ENCODE measurements around the gene SAFB2.

SAFB2 gene

DNA sequence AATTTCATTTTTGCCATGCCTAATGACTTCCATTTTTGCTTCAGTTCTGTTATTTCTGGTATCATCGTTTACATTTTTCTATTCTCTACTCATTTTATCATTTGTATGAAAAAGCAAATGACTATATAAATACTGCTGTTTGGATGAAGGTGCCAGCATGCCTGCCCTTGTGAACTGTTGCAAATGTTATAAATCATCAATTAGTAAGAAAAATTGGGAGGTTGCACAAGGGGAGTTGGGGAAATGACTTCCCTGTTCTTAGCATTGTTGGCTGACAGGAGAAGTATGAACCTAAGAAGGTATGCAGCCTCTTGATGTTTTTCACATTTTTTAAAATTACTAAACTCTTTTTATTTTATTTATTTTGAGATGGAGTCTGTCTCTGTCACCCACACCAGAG is 15.4 kb upstream of the SAFB2 start:
- TF ChIP-seq, protein P1, sequence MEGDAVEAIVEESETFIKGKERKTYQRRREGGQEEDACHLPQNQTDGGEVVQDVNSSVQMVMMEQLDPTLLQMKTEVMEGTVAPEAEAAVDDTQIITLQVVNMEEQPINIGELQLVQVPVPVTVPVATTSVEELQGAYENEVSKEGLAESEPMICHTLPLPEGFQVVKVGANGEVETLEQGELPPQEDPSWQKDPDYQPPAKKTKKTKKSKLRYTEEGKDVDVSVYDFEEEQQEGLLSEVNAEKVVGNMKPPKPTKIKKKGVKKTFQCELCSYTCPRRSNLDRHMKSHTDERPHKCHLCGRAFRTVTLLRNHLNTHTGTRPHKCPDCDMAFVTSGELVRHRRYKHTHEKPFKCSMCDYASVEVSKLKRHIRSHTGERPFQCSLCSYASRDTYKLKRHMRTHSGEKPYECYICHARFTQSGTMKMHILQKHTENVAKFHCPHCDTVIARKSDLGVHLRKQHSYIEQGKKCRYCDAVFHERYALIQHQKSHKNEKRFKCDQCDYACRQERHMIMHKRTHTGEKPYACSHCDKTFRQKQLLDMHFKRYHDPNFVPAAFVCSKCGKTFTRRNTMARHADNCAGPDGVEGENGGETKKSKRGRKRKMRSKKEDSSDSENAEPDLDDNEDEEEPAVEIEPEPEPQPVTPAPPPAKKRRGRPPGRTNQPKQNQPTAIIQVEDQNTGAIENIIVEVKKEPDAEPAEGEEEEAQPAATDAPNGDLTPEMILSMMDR (IDR thresholded peaks at IDR 0.05; ENCODE audit: borderline replicate concordance, control extremely low read depth, extremely low read depth, insufficient read depth, missing control alignments): no peak
- in situ Hi-C loops (cut with MboI; ENCODE audit: low sequenced_read_pairs, unreplicated experiment): no loop called here

DNA sequence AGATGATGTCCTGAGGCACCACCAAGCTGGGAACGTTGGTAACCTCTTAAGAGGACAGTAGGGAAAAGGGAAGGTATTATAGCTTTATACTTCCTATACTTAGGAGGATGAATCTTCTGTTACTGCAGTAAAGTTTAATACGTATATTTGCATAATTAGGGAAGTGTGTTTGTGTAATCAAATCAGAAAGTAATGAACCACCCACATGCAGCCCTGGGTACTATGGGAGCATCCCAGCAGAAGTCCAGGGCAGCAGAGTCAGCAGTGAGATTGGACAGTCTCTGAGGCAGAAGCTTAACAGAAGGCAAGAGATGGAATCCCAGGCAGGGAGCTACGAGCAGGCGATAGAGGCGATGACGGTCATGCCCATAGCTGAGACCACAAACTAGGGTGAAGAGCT is 12.9 kb upstream of the SAFB2 start:
- no peak for DNase-seq (ENCODE audit: low spot score)
- in situ Hi-C loops (cut with MboI; ENCODE audit: low sequenced_read_pairs, unreplicated experiment): no loop called here
- TF ChIP-seq, protein P1 (IDR thresholded peaks at IDR 0.05; ENCODE audit: borderline replicate concordance, control extremely low read depth, extremely low read depth, insufficient read depth, missing control alignments): no peak

More for the DNA sequence above, 15.4 kb upstream of the SAFB2 start:
- no peak for DNase-seq (ENCODE audit: low spot score)

DNA sequence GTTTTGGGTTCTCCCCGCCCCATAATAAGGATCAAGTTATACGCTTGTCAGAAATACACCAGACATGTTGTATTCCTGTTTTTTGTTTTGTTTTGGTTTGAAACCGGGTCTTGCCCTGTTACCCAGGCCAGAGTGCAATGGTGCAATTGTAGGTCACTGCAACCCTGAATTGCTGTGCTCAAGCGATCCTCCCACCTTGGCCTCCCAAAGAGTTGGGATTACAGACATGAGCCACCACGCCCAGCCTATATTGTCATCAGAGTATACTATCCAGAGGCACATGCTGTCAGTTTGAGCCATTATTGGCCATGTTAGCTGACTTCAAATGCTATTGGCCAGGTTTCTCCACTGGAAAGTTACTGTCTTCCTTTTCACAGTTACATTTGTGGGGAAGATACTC is 10.1 kb upstream of the SAFB2 start:
- in situ Hi-C loops (cut with MboI; ENCODE audit: low sequenced_read_pairs, unreplicated experiment): no loop called here
- TF ChIP-seq, protein P1 (IDR thresholded peaks at IDR 0.05; ENCODE audit: borderline replicate concordance, control extremely low read depth, extremely low read depth, insufficient read depth, missing control alignments): no peak
- no peak for DNase-seq (ENCODE audit: low spot score)

DNA sequence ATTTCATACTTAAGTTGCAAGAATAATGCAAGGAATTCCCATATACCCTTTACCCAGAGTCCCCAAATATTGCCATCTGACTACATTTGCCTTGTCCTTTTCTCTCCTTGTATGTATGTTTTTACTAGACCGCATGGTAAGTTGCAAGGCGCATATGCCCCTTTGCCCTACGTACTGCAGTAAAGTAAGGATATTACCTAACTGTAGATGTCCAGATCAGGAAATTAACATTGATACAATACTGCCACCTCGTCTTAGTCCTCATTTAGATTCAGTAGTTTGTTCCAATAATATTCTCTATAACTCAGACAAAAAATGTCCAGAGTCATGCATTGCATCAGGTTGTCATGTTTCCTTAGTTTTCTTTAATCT is 9.7 kb upstream of the SAFB2 start:
- TF ChIP-seq, protein P1 (IDR thresholded peaks at IDR 0.05; ENCODE audit: borderline replicate concordance, control extremely low read depth, extremely low read depth, insufficient read depth, missing control alignments): no peak
- in situ Hi-C loops (cut with MboI; ENCODE audit: low sequenced_read_pairs, unreplicated experiment): no loop called here
- no peak for DNase-seq (ENCODE audit: low spot score)

DNA sequence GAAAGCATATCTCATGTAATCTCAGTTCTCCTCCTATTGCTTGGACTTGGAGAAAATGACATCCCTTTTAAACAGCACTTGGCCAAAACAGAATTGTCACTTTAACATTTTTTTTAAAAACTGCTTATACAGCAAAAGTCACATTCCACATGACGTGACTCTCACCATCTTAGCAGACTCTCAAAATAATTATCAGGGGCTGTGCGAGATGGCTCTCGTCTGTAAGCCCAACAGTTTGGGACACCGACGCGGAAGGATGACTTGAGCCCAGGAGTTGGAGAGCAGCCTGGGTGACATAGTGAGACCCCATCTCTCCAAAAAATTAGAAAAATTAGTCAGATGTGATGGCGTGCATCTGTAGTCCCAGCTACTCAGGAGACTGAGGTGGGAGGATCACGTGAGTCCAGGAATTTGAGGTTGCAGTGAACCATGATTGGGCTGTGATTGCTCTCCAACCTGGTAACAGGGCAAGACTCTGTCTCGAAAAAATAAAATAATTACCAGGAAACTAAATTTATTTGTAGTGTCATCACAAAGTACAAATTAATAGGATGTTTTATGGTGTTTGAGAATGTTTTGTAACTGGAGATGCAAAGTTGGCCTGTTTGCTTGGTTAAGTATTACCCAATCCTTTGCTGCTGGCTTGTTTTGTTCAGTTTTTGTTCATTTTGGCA is 9.1 kb upstream of the SAFB2 start:
- TF ChIP-seq, protein P1 (IDR thresholded peaks at IDR 0.05; ENCODE audit: borderline replicate concordance, control extremely low read depth, extremely low read depth, insufficient read depth, missing control alignments): no peak
- DNase-seq (ENCODE audit: low spot score): no peak
- in situ Hi-C loops (cut with MboI; ENCODE audit: low sequenced_read_pairs, unreplicated experiment): no loop called here

DNA sequence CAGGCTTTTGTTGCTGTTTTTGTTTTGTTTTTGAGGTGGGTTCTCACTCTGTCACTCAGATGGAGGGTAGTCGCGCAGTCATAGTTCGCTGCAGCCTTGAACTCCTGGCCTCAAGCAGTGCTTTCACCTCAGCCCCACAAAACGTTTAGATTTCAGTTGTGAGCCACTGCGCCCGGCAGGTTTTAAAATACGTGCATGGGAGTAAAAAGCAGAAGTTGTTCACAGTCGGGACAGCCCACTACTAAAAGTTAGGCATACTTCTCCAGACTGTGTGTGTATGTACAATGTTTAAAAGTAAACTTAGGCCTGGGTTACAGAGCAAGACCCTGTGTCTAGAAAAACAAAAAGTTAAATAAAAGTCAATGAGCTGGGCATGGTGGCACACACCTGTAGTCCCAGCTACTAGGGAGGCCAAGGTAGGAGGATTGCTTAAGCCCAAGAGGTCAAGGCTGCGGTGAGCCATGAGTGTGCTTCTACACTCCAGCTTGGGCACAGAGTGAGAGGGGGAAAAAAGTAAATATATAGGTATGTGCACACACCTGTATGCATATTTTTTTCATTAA is 6.4 kb upstream of the SAFB2 start:
- TF ChIP-seq, protein P1 (IDR thresholded peaks at IDR 0.05; ENCODE audit: borderline replicate concordance, control extremely low read depth, extremely low read depth, insufficient read depth, missing control alignments): no peak
- DNase-seq (ENCODE audit: low spot score): no peak
- in situ Hi-C loops (cut with MboI; ENCODE audit: low sequenced_read_pairs, unreplicated experiment): no loop called here
